ENCODE measurements around the gene ITGB3. TPM values are rescaled to one million over a fixed set of nuclear protein-coding genes. Genes with fewer than 3 reads are reported as not detected.

Gene ITGB3
- total RNA-seq, 1 experiment from 2014 or later: 0.68 TPM

- H3K4me1 Mint-ChIP-seq (ENCODE audit: low read depth, unreplicated experiment): peaks cover 21% of the 10 kb centered on the region
- H3K27me3 Mint-ChIP-seq (ENCODE audit: unreplicated experiment): peaks cover 32% of the 10 kb centered on the region
- H3K9me3 Mint-ChIP-seq (ENCODE audit: low read depth, unreplicated experiment): no peaks in the 10 kb centered on the region
- CTCF ChIA-PET: interaction anchor here (1.4 kb wide), 1 partner anchor 15 kb away, joined by 4 read pairs; no protein-coding TSS in a partner anchor
- no peak overlapping the region for H3K27ac Mint-ChIP-seq (ENCODE audit: unreplicated experiment)
- no peak for TF ChIP-seq CTCF (IDR thresholded peaks at IDR 0.05; ENCODE audit: unreplicated experiment)
- H3K4me3 Mint-ChIP-seq (ENCODE audit: low read depth, unreplicated experiment): no peak overlapping the region
- H3K36me3 Mint-ChIP-seq (ENCODE audit: insufficient read depth, unreplicated experiment): peaks cover 8% of the 10 kb centered on the region
- no peak for DNase-seq
- intact Hi-C loops (cut with micrococcal nuclease; ENCODE audit: unreplicated experiment): no loop called here
- no TSS peak for BruUV-seq (replicated peaks)
Observed at GRCh38 chr17:47300718-47301117, 47.1 kb downstream of the ITGB3 start.

- no peak for DNase-seq
- BruUV-seq (replicated peaks): no TSS peak
- Mint-ChIP-seq H3K27ac (ENCODE audit: unreplicated experiment) (no peak overlapping the region), H3K9me3 (ENCODE audit: low read depth, unreplicated experiment) (no peaks in the 10 kb centered on the region), H3K4me1 (ENCODE audit: low read depth, unreplicated experiment) (peaks cover 25% of the 10 kb centered on the region), H3K36me3 (ENCODE audit: insufficient read depth, unreplicated experiment) (peaks cover 8% of the 10 kb centered on the region), H3K27me3 (ENCODE audit: unreplicated experiment) (peaks cover 32% of the 10 kb centered on the region), H3K4me3 (ENCODE audit: low read depth, unreplicated experiment) (no peak overlapping the region)
- TF ChIP-seq CTCF (IDR thresholded peaks at IDR 0.05; ENCODE audit: unreplicated experiment): no peak
- intact Hi-C loops (cut with micrococcal nuclease; ENCODE audit: unreplicated experiment): no loop called here
- CTCF ChIA-PET: interaction anchor here (0.7 to 1.4 kb wide), 2 partner anchors 14 to 278 kb away, joined by 3 to 4 read pairs; no protein-coding TSS in a partner anchor
Observed at GRCh38 chr17:47301161-47301560, 47.5 kb downstream of the ITGB3 start.

- peaks cover 8% of the 10 kb centered on the region for H3K36me3 Mint-ChIP-seq (ENCODE audit: insufficient read depth, unreplicated experiment)
- BruUV-seq (replicated peaks): no TSS peak
- peaks cover 29% of the 10 kb centered on the region for H3K4me1 Mint-ChIP-seq (ENCODE audit: low read depth, unreplicated experiment)
- H3K4me3 Mint-ChIP-seq (ENCODE audit: low read depth, unreplicated experiment): no peak overlapping the region
- TF ChIP-seq CTCF (IDR thresholded peaks at IDR 0.05; ENCODE audit: unreplicated experiment): no peak
- no peak for DNase-seq
- H3K27ac Mint-ChIP-seq (ENCODE audit: unreplicated experiment): no peak overlapping the region
- CTCF ChIA-PET: interaction anchor here (0.7 to 1.4 kb wide), 2 partner anchors 14 to 278 kb away, joined by 3 to 4 read pairs; no protein-coding TSS in a partner anchor
- intact Hi-C loops (cut with micrococcal nuclease; ENCODE audit: unreplicated experiment): no loop called here
- no peaks in the 10 kb centered on the region for H3K9me3 Mint-ChIP-seq (ENCODE audit: low read depth, unreplicated experiment)
- peaks cover 32% of the 10 kb centered on the region for H3K27me3 Mint-ChIP-seq (ENCODE audit: unreplicated experiment)
Observed at GRCh38 chr17:47301831-47302230, 48.2 kb downstream of the ITGB3 start.

GRCh38 chr17:47304186-47304585, 50.6 kb downstream of the ITGB3 start:
- H3K4me3 Mint-ChIP-seq (ENCODE audit: low read depth, unreplicated experiment): no peak overlapping the region
- DNase-seq: no peak
- H3K27ac Mint-ChIP-seq (ENCODE audit: unreplicated experiment): no peak overlapping the region
- CTCF ChIA-PET: no interaction called here
- peaks cover 45% of the 10 kb centered on the region for H3K4me1 Mint-ChIP-seq (ENCODE audit: low read depth, unreplicated experiment)
- no TSS peak for BruUV-seq (replicated peaks)
- no peaks in the 10 kb centered on the region for H3K9me3 Mint-ChIP-seq (ENCODE audit: low read depth, unreplicated experiment)
- peaks cover 32% of the 10 kb centered on the region for H3K27me3 Mint-ChIP-seq (ENCODE audit: unreplicated experiment)
- peaks cover 8% of the 10 kb centered on the region for H3K36me3 Mint-ChIP-seq (ENCODE audit: insufficient read depth, unreplicated experiment)
- no peak for TF ChIP-seq CTCF (IDR thresholded peaks at IDR 0.05; ENCODE audit: unreplicated experiment)
- intact Hi-C loops (cut with micrococcal nuclease; ENCODE audit: unreplicated experiment): no loop called here
